ENCODE data around the gene SEMA3E. TPM values are rescaled to one million over a fixed set of nuclear protein-coding genes. Genes with fewer than 3 reads are reported as not detected.

The SEMA3E gene
- polyA plus RNA-seq, 1 of the 3 experiments (the other 2 are of a cell fraction): under 0.01 TPM

- Histone ChIP-seq H3K27me3 (ENCODE audit: insufficient read depth) (no peaks in the 10 kb centered on the region), H2AFZ (ENCODE audit: low read depth) (no peak overlapping the region), H4K20me1 (ENCODE audit: insufficient read depth) (no peaks in the 10 kb centered on the region), H3K4me1 (ENCODE audit: control insufficient read depth in 1 of 2, insufficient read depth in 2 of 2, low read depth in 1 of 2, low read length in 1 of 2) (no peaks in the 10 kb centered on the region; a peak in 1 of 4 replicates), H3K79me2 (ENCODE audit: insufficient read depth) (no peaks in the 10 kb centered on the region), H3K36me3 (replicated peaks in 1 of 2; ENCODE audit: control insufficient read depth in 1 of 2, insufficient read depth in 2 of 2, low read length in 1 of 2) (no peaks in the 10 kb centered on the region), H3K9ac (no peak overlapping the region), H3F3A (replicated peaks; ENCODE audit: insufficient read depth) (no peaks in the 10 kb centered on the region), H3K27ac (ENCODE audit: low read depth in 2 of 2, low read length in 1 of 2) (no peak overlapping the region), H3K9me2 (no peaks in the 10 kb centered on the region), H3K9me3 (no peaks in the 10 kb centered on the region), H3K4me2 (no peak overlapping the region), H3K4me3 (ENCODE audit: low read depth in 2 of 2, low read length in 1 of 2) (no peak overlapping the region)
- ChIA-PET CTCF (no interaction called here), POLR2A (no interaction called here)
- TF ChIP-seq PBX3 (IDR thresholded peaks at IDR 0.05) (no peak), EP300 (IDR thresholded peaks at IDR 0.05; ENCODE audit: borderline replicate concordance in 1 of 2, low read depth in 1 of 2, low read length in 1 of 2) (no peak), TEAD4 (IDR thresholded peaks at IDR 0.05; ENCODE audit: borderline replicate concordance, insufficient read depth) (no peak), POLR2AphosphoS5 (IDR thresholded peaks at IDR 0.05; ENCODE audit: low read depth, low read length) (no peak), NFIC (IDR thresholded peaks at IDR 0.05; ENCODE audit: borderline replicate concordance) (no peak), REST (IDR thresholded peaks at IDR 0.05; ENCODE audit: low read depth, low read length) (no peak), EZH2phosphoT487 (IDR thresholded peaks at IDR 0.05; ENCODE audit: borderline replicate concordance, low read depth) (no peak), ELF1 (IDR thresholded peaks at IDR 0.05) (no peak), GATA2 (CRISPR knock-in tag; IDR thresholded peaks at IDR 0.05) (no peak), RCOR1 (IDR thresholded peaks at IDR 0.05; ENCODE audit: low read length) (no peak)
- WGBS (ENCODE audit: low lambda C conversion rate): 70% methylated on average over 3 of the region's 3 CpGs
- no peak for DNase-seq
Observed at GRCh38 chr7:83608716-83609115, 40.2 kb downstream of the SEMA3E start.

- no peak overlapping the region for H3K27ac ChIP-seq (ENCODE audit: low read depth in 2 of 2, low read length in 1 of 2)
- H3K9ac ChIP-seq: no peak overlapping the region
- no peaks in the 10 kb centered on the region for H3K79me2 ChIP-seq (ENCODE audit: insufficient read depth)
- H3K9me3 ChIP-seq: no peaks in the 10 kb centered on the region
- H3K36me3 ChIP-seq (replicated peaks in 1 of 2; ENCODE audit: control insufficient read depth in 1 of 2, insufficient read depth in 2 of 2, low read length in 1 of 2): no peaks in the 10 kb centered on the region
- no peak overlapping the region for H2AFZ ChIP-seq (ENCODE audit: low read depth)
- 95% methylated on average over 1 of the region's 1 CpG for WGBS (ENCODE audit: low lambda C conversion rate)
- H3K4me2 ChIP-seq: no peak overlapping the region
- ChIA-PET POLR2A (no interaction called here), CTCF (interaction anchor here (2.0 kb wide), 1 partner anchor 52 kb away, joined by 6 read pairs; no protein-coding TSS in a partner anchor)
- no peak for DNase-seq
- H4K20me1 ChIP-seq (ENCODE audit: insufficient read depth): no peaks in the 10 kb centered on the region
- H3K9me2 ChIP-seq: no peaks in the 10 kb centered on the region
- no peak overlapping the region for H3K4me3 ChIP-seq (ENCODE audit: low read depth in 2 of 2, low read length in 1 of 2)
- no peak for TF ChIP-seq MXI1 (IDR thresholded peaks at IDR 0.05; ENCODE audit: low read depth, low read length)
- no peak for TF ChIP-seq MEF2A (IDR thresholded peaks at IDR 0.05; ENCODE audit: borderline replicate concordance, low read depth)
- no peak for TF ChIP-seq FOXM1 (IDR thresholded peaks at IDR 0.05; ENCODE audit: low read depth)
- no peak for TF ChIP-seq MAX (IDR thresholded peaks at IDR 0.05; ENCODE audit: low read depth)
- TF ChIP-seq TAF1 (IDR thresholded peaks at IDR 0.05; ENCODE audit: borderline replicate concordance, low read depth, low read length): no peak
- H3K4me1 ChIP-seq (ENCODE audit: control insufficient read depth in 1 of 2, insufficient read depth in 2 of 2, low read depth in 1 of 2, low read length in 1 of 2): no peaks in the 10 kb centered on the region
- no peaks in the 10 kb centered on the region for H3K27me3 ChIP-seq (ENCODE audit: insufficient read depth)
- no peaks in the 10 kb centered on the region for H3F3A ChIP-seq (replicated peaks; ENCODE audit: insufficient read depth)
Observed at GRCh38 chr7:83603649-83604048, 45.3 kb downstream of the SEMA3E start.

All from SK-N-SH (cell line).